H1 (cell line): ENCODE results near the gene ZCWPW2. TPM values are rescaled to one million over a fixed set of nuclear protein-coding genes. Genes with fewer than 3 reads are reported as not detected.
A peak's percentile ranks its signal among the peaks of the same experiment; 100 is the strongest.

Experiments
- CTCF ChIA-PET: fragments of 300-600 bp; sonication (Branson Sonifier 250); formaldehyde crosslinking; loops from one replicate; lab custom pipeline; 2021; ENCODE audit not compliant: partially characterized antibody; lab: Charles Lee
- POLR2A ChIA-PET: fragments of 300-600 bp; sonication (Branson Sonifier 250); formaldehyde crosslinking; loops from one replicate; lab custom pipeline; 2021; ENCODE audit warnings: inconsistent platforms; ENCODE audit not compliant: partially characterized antibody; lab: Charles Lee
- DNase-seq, 2 experiments: peaks; one replicate each; pipeline versions ENCODE4 v3.0.0 to v3.0.0-alpha.2; 2010 to 2022; ENCODE audit warnings: low spot score in 2 of 2, low read depth in 1 of 2, mixed read lengths in 1 of 2
- FAIRE-seq: peaks from 2 replicates; lab custom pipeline; 2011; peaks lifted over from hg19 to GRCh38; lab: Jason Lieb, UNC
- H2AFZ ChIP-seq: 2 replicates; pipeline ENCODE4 v1.8.1; 2012; ENCODE audit warnings: low read length, inconsistent platforms
- H2AK5ac ChIP-seq: 2 replicates; pipeline ENCODE4 v1.6.1; 2013; ENCODE audit warnings: low read depth, low read length
- H2BK120ac ChIP-seq: replicated peaks from 2 replicates; pipeline ENCODE3; 2013; ENCODE audit warnings: low read depth, low read length, inconsistent platforms
- H2BK12ac ChIP-seq: 2 replicates; pipeline ENCODE4 v1.6.1; 2013; ENCODE audit warnings: low read depth, low read length
- H2BK15ac ChIP-seq: 2 replicates; pipeline ENCODE4 v1.6.1; 2013; ENCODE audit warnings: low read length
- H2BK20ac ChIP-seq: 2 replicates; pipeline ENCODE4 v1.6.1; 2013; ENCODE audit warnings: low read length
- H2BK5ac ChIP-seq: 2 replicates; pipeline ENCODE4 v1.6.1; 2013; ENCODE audit warnings: low read depth, low read length
- H3K14ac ChIP-seq: 2 replicates; pipeline ENCODE4 v1.6.1; 2013; ENCODE audit warnings: inconsistent platforms; ENCODE audit not compliant: insufficient read length
- H3K18ac ChIP-seq: 2 replicates; pipeline ENCODE4 v1.6.1; 2013; ENCODE audit warnings: low read length; ENCODE audit errors: extremely low read depth
- H3K23ac ChIP-seq: 2 replicates; pipeline ENCODE4 v1.6.1; 2013; ENCODE audit warnings: inconsistent platforms; ENCODE audit not compliant: insufficient read length
- H3K23me2 ChIP-seq: 2 replicates; pipeline ENCODE4 v1.6.1; 2013; ENCODE audit warnings: low read depth, low read length
- H3K27ac ChIP-seq: 2 replicates; pipeline ENCODE4 v1.6.1; 2011; ENCODE audit warnings: low read depth, low read length, inconsistent platforms
- H3K27me3 ChIP-seq, 4 experiments: replicated peaks in 1 of 4; 1 replicate in 1 of 4; 2 replicates in 3 of 4; pipeline versions ENCODE4 v1.6.1 to v1.8.1; 2011 to 2013; ENCODE audit warnings: low read length in 3 of 4, mild to moderate bottlenecking in 3 of 4, inconsistent platforms in 2 of 4, mixed read lengths in 2 of 4, moderate library complexity in 1 of 4; ENCODE audit not compliant: control insufficient read depth in 3 of 4, insufficient read depth in 3 of 4; ENCODE audit errors: extremely low read depth in 1 of 4
- H3K36me3 ChIP-seq, 4 experiments: 2 replicates each; pipeline versions ENCODE4 v1.6.1 to v1.8.1; 2011 to 2013; ENCODE audit warnings: mild to moderate bottlenecking in 4 of 4, low read length in 3 of 4, moderate library complexity in 2 of 4, control low read depth in 1 of 4, inconsistent platforms in 1 of 4; ENCODE audit not compliant: insufficient read depth in 4 of 4, control insufficient read depth in 2 of 4
- H3K4ac ChIP-seq: replicated peaks from 2 replicates; pipeline ENCODE3; 2013; ENCODE audit warnings: low read length, low read depth, mixed read lengths, inconsistent platforms; ENCODE audit not compliant: insufficient read length
- H3K4me1 ChIP-seq, 4 experiments: replicated peaks in 1 of 4; 1 replicate in 1 of 4; 2 replicates in 3 of 4; pipeline versions ENCODE4 v1.6.1 to v1.8.1; 2011 to 2013; ENCODE audit warnings: low read length in 3 of 4, inconsistent platforms in 2 of 4, mixed read lengths in 1 of 4; ENCODE audit not compliant: insufficient read depth in 4 of 4, control insufficient read depth in 3 of 4
- H3K4me2 ChIP-seq, 2 experiments: 2 replicates each; pipeline versions ENCODE4 v1.6.1 to v1.8.1; 2011 to 2013; ENCODE audit warnings: low read depth in 2 of 2, low read length in 2 of 2, control low read depth in 1 of 2, inconsistent platforms in 1 of 2, mild to moderate bottlenecking in 1 of 2; ENCODE audit not compliant: insufficient read depth in 1 of 2
- H3K4me3 ChIP-seq, 4 experiments: fragments of 200-600, 300-600 bp in 1 of 4; sonication (generic), shearing (Covaris generic), sonication (Bioruptor Twin) in 1 of 4; 2 replicates each; pipeline versions ENCODE4 v1.5.1 to v1.8.1; 2011 to 2016; ENCODE audit warnings: low read length in 4 of 4, low read depth in 3 of 4, control low read depth in 2 of 4, inconsistent platforms in 2 of 4, mild to moderate bottlenecking in 2 of 4, mixed read lengths in 1 of 4, moderate library complexity in 1 of 4; ENCODE audit not compliant: insufficient read depth in 2 of 4; ENCODE audit errors: extremely low read depth in 1 of 4
- H3K56ac ChIP-seq: replicated peaks from 2 replicates; pipeline ENCODE3; 2013; ENCODE audit warnings: low read depth, mild to moderate bottlenecking, mixed read lengths, low read length, inconsistent platforms; ENCODE audit not compliant: insufficient read length
- H3K79me1 ChIP-seq: 2 replicates; pipeline ENCODE4 v1.6.1; 2013; ENCODE audit warnings: low read depth, low read length, control low read depth
- H3K79me2 ChIP-seq, 2 experiments: 2 replicates each; pipeline versions ENCODE4 v1.6.1 to v1.8.1; 2012 to 2013; ENCODE audit warnings: low read length in 2 of 2, mild to moderate bottlenecking in 2 of 2, inconsistent platforms in 1 of 2; ENCODE audit not compliant: insufficient read depth in 2 of 2, control insufficient read depth in 1 of 2
- H3K9ac ChIP-seq, 4 experiments: replicated peaks in 1 of 4; 1 replicate in 1 of 4; 2 replicates in 3 of 4; pipeline versions ENCODE4 v1.6.1 to v1.8.1; 2011 to 2013; ENCODE audit warnings: low read depth in 3 of 4, low read length in 3 of 4, control low read depth in 2 of 4, mild to moderate bottlenecking in 2 of 4, moderate library complexity in 2 of 4, inconsistent platforms in 1 of 4; ENCODE audit errors: extremely low read depth in 1 of 4
- H3K9me3 ChIP-seq, 2 experiments: 2 replicates each; pipeline versions ENCODE4 v1.6.1 to v1.8.1; 2012 to 2013; ENCODE audit warnings: mild to moderate bottlenecking in 2 of 2, moderate library complexity in 2 of 2, control low read depth in 1 of 2, inconsistent platforms in 1 of 2, low read depth in 1 of 2, low read length in 1 of 2, mixed read lengths in 1 of 2; ENCODE audit not compliant: insufficient read depth in 2 of 2
- H4K20me1 ChIP-seq, 2 experiments: replicated peaks in 1 of 2; 2 replicates each; pipeline versions ENCODE3 to v1.8.1; 2011 to 2013; ENCODE audit warnings: inconsistent platforms in 2 of 2, low read length in 2 of 2, mild to moderate bottlenecking in 1 of 2; ENCODE audit not compliant: insufficient read depth in 2 of 2, control insufficient read depth in 1 of 2
- H4K5ac ChIP-seq: 2 replicates; pipeline ENCODE4 v1.6.1; 2013; ENCODE audit warnings: low read length, low read depth, mixed read lengths, inconsistent platforms; ENCODE audit not compliant: insufficient read length
- H4K8ac ChIP-seq: 2 replicates; pipeline ENCODE4 v1.8.0; 2013; ENCODE audit warnings: mild to moderate bottlenecking, moderate library complexity, low read length, inconsistent platforms; ENCODE audit not compliant: insufficient read depth; ENCODE audit errors: extremely low read depth
- H4K91ac ChIP-seq: replicated peaks from 2 replicates; pipeline ENCODE3; 2013; ENCODE audit warnings: low read length, mixed read lengths, inconsistent platforms; ENCODE audit not compliant: insufficient read length
- ATF2 ChIP-seq: IDR thresholded peaks from 2 replicates; pipeline ENCODE4 v1.6.1; 2012; ENCODE audit warnings: low read length, inconsistent platforms
- CEBPB ChIP-seq: IDR thresholded peaks from 2 replicates; pipeline ENCODE4 v1.6.1; 2012; ENCODE audit warnings: low read depth, low read length
- CTBP2 ChIP-seq: IDR thresholded peaks from 2 replicates; pipeline ENCODE4 v1.7.0; 2011; ENCODE audit warnings: borderline replicate concordance, mild to moderate bottlenecking, moderate library complexity, mixed read lengths, low read length; ENCODE audit not compliant: insufficient read depth, insufficient read length
- E2F6 ChIP-seq: IDR thresholded peaks from 2 replicates; pipeline ENCODE4 v1.6.1; 2012; ENCODE audit warnings: inconsistent platforms
- GTF2F1 ChIP-seq: IDR thresholded peaks from 2 replicates; pipeline ENCODE4 v1.6.1; 2012; ENCODE audit warnings: low read depth, low read length, improper control_type of control experiment, borderline replicate concordance
- KDM4A ChIP-seq: IDR thresholded peaks from one replicate; pipeline ENCODE4 v1.7.1; 2012; ENCODE audit warnings: low read depth, mild to moderate bottlenecking, moderate library complexity, low read length, inconsistent platforms; ENCODE audit not compliant: severe bottlenecking
- POU5F1 ChIP-seq: IDR thresholded peaks from 2 replicates; pipeline ENCODE4 v1.6.1; 2011; ENCODE audit warnings: low read depth, mild to moderate bottlenecking, low read length, moderate library complexity
- RXRA ChIP-seq: IDR thresholded peaks from 2 replicates; pipeline ENCODE4 v1.6.1; 2011; ENCODE audit warnings: low read depth, mild to moderate bottlenecking, low read length, moderate library complexity; ENCODE audit not compliant: insufficient read depth
- SP4 ChIP-seq: IDR thresholded peaks from 2 replicates; pipeline ENCODE4 v1.6.1; 2012; ENCODE audit warnings: low read length, inconsistent platforms
- TCF12 ChIP-seq: IDR thresholded peaks from 2 replicates; pipeline ENCODE4 v1.6.1; 2011; ENCODE audit warnings: low read depth, mild to moderate bottlenecking, low read length
- whole genome bisulfite sequencing, 2 experiments: shearing (Covaris generic) in 1 of 2; methylation state at CpG; one replicate each; pipeline versions ENCODE4 v1.1.6 to v1.1.7; 2013 to 2015; ENCODE audit warnings: low lambda C conversion rate in 2 of 2, mixed read lengths in 2 of 2, inconsistent platforms in 1 of 2, low coverage in 1 of 2, missing lambda C conversion rate in 1 of 2; ENCODE audit not compliant: insufficient replicate concordance in 2 of 2, insufficient coverage in 1 of 2, insufficient read length in 1 of 2; ENCODE audit errors: extremely low coverage in 1 of 2, missing lambda C conversion rate in 1 of 2; 5-methylcytosine and 5-hydroxymethylcytosine counted together
- polyA plus RNA-seq, 7 experiments: library from polyadenylated mRNA; depleted of rRNA in 3 of 7; stranded (reverse) in 5 of 7; unstranded in 2 of 7; fragments of >200 nt in 5 of 7; fragments of 200-250 nt in 2 of 7; gene quantifications; 1 replicate in 5 of 7; 2 replicates in 1 of 7; 4 replicates in 1 of 7; pipeline versions ENCODE4 v1.2.1 to v1.2.3, GENCODE V29; 2011 to 2013; ENCODE audit warnings: missing spikeins in 2 of 7, mixed read lengths in 2 of 7
- total RNA-seq: library from RNA; stranded (reverse); fragmentation: NEBNext Ultra II Directional; extraction: Animal tissue kit (Norgen Biotek cat#: 25700); gene quantifications from 2 replicates; pipeline ENCODE4 v1.2.1, GENCODE V29; 2021

ZCWPW2 gene
- total and polyA plus RNA-seq, 2 of the 8 experiments (the other 6 are each of a cell fraction or from before 2014, with no cell fraction given): 0.11 to 0.39 TPM

- Histone ChIP-seq H3K4me2 (peak overlapping the region; percentile 68 to 87), H3K56ac (no peak overlapping the region), H2BK20ac (no peak overlapping the region), H3K23ac (no peak overlapping the region), H3K9ac (peak overlapping the region; percentile 26 to 93 (median 77)), H2BK15ac (no peak overlapping the region), H2AK5ac (no peak overlapping the region), H2AFZ (peak overlapping the region; percentile 92), H3K18ac (no peak overlapping the region; the same call in 1 of the 2 replicates), H4K20me1 (peaks cover 0 to 2% of the 10 kb centered on the region in 2 experiments), H4K5ac (peak overlapping the region; percentile 5), H3K27me3 (no peaks in the 10 kb centered on the region), H2BK120ac (no peak overlapping the region), H3K27ac (peak overlapping the region; percentile 20; the same call in 1 of the 2 replicates), H3K79me2 (peaks cover 0 to 33% of the 10 kb centered on the region in 2 experiments; a peak in 2 of 4 replicates), H3K14ac (no peak overlapping the region), H3K9me3 (no peaks in the 10 kb centered on the region; a peak in 1 of 4 replicates), H3K4ac (no peak overlapping the region), H2BK5ac (peak overlapping the region; percentile 96), H4K91ac (no peak overlapping the region), H4K8ac (no peak overlapping the region), H3K36me3 (no peaks in the 10 kb centered on the region), H3K4me1 (no peaks in the 10 kb centered on the region; a peak in 2 of 7 replicates), H2BK12ac (no peak overlapping the region; the same call in 1 of the 2 replicates), H3K79me1 (no peaks in the 10 kb centered on the region), H3K23me2 (peaks cover 5% of the 10 kb centered on the region; the same call in 1 of the 2 replicates), H3K4me3 (peak overlapping the region; percentile 81 to 96 (median 84))
- ChIA-PET POLR2A (interaction anchor here (0.9 to 1.9 kb wide), 3 partner anchors 14 to 637 kb away, joined by 3 to 5 read pairs (median 4); partner anchors contain the start of gene CMC1), CTCF (interaction anchor here (0.6 to 1.9 kb wide), 8 partner anchors 12 to 1037 kb away, joined by 3 to 8 read pairs (median 3); no protein-coding TSS in a partner anchor)
- WGBS, 2 experiments: 24% methylated on average over 13 of the region's 13 CpGs; no CpG with 5 or more reads in 1 of the 2 experiments
- DNase-seq: no peak
- FAIRE-seq: no peak
- TF ChIP-seq TCF12 (no peak), E2F6 (no peak), ATF2 (no peak), GTF2F1 (no peak), SP4 (no peak), CTBP2 (no peak), RXRA (no peak), KDM4A (no peak), POU5F1 (no peak), CEBPB (no peak)
Observed at GRCh38 chr3:28349469-28350000, 1.0 kb downstream of the ZCWPW2 start.
